Vagina (tissue), 2 donors: ENCODE results near the gene HARS2.
"Not testable (repeated sequence)": the region's sequence is repeated elsewhere in the genome, so short reads cannot be mapped to it uniquely, and the experiment has no call there.

Source experiments
- POLR2A ChIP-seq, 2 donors: fragments of 450-650 bp; IDR thresholded peaks; one replicate each; pipeline ENCODE4 v1.6.1; 2017; ENCODE audit warnings: antibody characterized with exemption in 2 of 2, mild to moderate bottlenecking in 2 of 2, moderate library complexity in 2 of 2
- TF ChIP-seq, protein P1 (sequence below), 3 experiments: fragments of 450-650 bp in 2 of 3; fragments of 200-600 bp in 1 of 3; sonication (generic) in 1 of 3; IDR thresholded peaks; one replicate each; pipeline ENCODE4 v1.5.1; 2017 to 2019; ENCODE audit warnings: antibody characterized with exemption in 3 of 3, mild to moderate bottlenecking in 2 of 3, moderate library complexity in 2 of 3

DNA sequence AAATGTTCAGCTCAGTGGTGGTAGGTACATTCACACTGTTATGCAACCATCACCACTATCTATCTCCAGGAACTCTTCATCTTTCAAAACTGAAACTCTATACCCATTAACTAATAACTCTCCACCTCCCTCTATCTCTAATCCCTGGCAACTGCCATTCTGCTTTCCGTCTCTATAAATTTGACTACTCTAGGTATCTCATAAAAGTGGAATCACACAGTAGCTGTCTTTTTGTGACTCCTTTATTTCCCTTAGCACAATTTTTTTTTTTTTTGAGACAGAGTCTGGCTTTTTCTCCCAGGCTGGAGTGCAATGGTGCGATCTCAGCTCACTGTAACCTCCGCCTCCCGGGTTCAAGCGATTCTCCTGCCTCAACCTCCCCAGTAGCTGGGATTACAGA is 30.1 kb downstream of the HARS2 start:
- not testable (repeated sequence) for TF ChIP-seq POLR2A (IDR thresholded peaks at IDR 0.05)
- TF ChIP-seq, protein P1, sequence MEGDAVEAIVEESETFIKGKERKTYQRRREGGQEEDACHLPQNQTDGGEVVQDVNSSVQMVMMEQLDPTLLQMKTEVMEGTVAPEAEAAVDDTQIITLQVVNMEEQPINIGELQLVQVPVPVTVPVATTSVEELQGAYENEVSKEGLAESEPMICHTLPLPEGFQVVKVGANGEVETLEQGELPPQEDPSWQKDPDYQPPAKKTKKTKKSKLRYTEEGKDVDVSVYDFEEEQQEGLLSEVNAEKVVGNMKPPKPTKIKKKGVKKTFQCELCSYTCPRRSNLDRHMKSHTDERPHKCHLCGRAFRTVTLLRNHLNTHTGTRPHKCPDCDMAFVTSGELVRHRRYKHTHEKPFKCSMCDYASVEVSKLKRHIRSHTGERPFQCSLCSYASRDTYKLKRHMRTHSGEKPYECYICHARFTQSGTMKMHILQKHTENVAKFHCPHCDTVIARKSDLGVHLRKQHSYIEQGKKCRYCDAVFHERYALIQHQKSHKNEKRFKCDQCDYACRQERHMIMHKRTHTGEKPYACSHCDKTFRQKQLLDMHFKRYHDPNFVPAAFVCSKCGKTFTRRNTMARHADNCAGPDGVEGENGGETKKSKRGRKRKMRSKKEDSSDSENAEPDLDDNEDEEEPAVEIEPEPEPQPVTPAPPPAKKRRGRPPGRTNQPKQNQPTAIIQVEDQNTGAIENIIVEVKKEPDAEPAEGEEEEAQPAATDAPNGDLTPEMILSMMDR (IDR thresholded peaks at IDR 0.05): not testable (repeated sequence)
